ENCODE data around the gene CEACAM16.

DNA sequence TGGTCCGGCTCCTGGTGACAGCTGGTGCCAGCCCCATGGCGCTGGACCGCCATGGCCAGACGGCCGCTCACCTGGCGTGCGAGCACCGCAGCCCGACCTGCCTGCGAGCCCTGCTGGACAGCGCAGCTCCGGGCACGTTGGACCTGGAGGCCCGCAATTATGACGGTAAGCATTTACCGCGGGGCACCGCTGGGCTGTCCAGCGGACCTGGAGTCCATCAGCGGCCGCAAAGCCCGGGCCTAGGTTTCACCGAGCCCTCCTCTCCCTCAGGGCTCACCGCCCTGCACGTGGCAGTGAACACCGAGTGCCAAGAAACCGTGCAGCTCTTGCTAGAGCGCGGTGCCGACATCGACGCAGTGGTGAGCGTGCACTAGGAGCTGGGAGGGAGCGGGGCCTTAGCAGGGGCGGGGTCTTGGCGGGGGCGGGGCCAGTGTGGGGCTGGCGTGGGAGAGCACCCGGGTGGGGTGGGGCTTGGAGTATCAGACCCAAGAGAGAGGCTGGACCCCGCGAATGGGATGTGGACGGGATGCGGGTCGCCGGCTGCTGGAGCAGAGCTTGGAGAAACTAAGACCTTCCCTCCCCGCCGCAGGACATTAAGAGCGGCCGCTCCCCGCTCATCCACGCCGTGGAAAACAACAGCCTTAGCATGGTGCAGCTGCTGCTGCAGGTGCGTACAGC lies 58.2 kb downstream of the CEACAM16 start:
- no peak for TF ChIP-seq CTCF (IDR thresholded peaks at IDR 0.05 in 4 of 5, conservative IDR thresholded peaks at IDR 0.05 in 1 of 5)
- no peak for TF ChIP-seq POLR2A (IDR thresholded peaks at IDR 0.05)
